Cortex of kidney (tissue), 1 donor: Measurements from ENCODE around the gene SLFN13.
"Not testable (repeated sequence)": the region's sequence is repeated elsewhere in the genome, so short reads cannot be mapped to it uniquely, and the experiment has no call there.

Source experiments
- DNase-seq: peaks from one replicate; lab custom pipeline; 2025; lab: John Stamatoyannopoulos, UW

SLFN13 gene

GRCh38 chr17:35432176-35433074, 16.1 kb downstream of the SLFN13 start, which contains the start of gene SLFN12:
Gene SLFN12 (minus strand): TSS chr17:35432500. CDS start chr17:35423028, 9,472 bp downstream.
- no peak for DNase-seq

- DNase-seq: no peak
Observed at GRCh38 chr17:35429702-35430101, 18.9 kb downstream of the SLFN13 start.

- no peak for DNase-seq
Observed at GRCh38 chr17:35428229-35428628, 20.3 kb downstream of the SLFN13 start.

- no peak for DNase-seq
Observed at GRCh38 chr17:35423761-35424160, 24.8 kb downstream of the SLFN13 start.

- not testable (repeated sequence) for DNase-seq
Observed at GRCh38 chr17:35421069-35421468, 27.5 kb downstream of the SLFN13 start.

- DNase-seq: no peak
Observed at GRCh38 chr17:35416659-35417058, 31.9 kb downstream of the SLFN13 start.

GRCh38 chr17:35414707-35415106, 33.9 kb downstream of the SLFN13 start:
- DNase-seq: not testable (repeated sequence)

GRCh38 chr17:35414247-35414646, 34.3 kb downstream of the SLFN13 start:
- no peak for DNase-seq

- DNase-seq: no peak
Observed at GRCh38 chr17:35407531-35407930, 41.0 kb downstream of the SLFN13 start.

- DNase-seq: no peak
Observed at GRCh38 chr17:35406568-35406967, 42.0 kb downstream of the SLFN13 start.

GRCh38 chr17:35404360-35404759, 44.2 kb downstream of the SLFN13 start:
- DNase-seq: no peak

GRCh38 chr17:35393783-35394182, 54.8 kb downstream of the SLFN13 start:
- not testable (repeated sequence) for DNase-seq

- no peak for DNase-seq
Observed at GRCh38 chr17:35390663-35391062, 57.9 kb downstream of the SLFN13 start.

- no peak for DNase-seq
Observed at GRCh38 chr17:35390156-35390555, 58.4 kb downstream of the SLFN13 start.

- no peak for DNase-seq
Observed at GRCh38 chr17:35387496-35387895, 61.1 kb downstream of the SLFN13 start.
